GM19372 (cell line): Measurements from ENCODE around the gene SLC22A14.
"Not testable (repeated sequence)": the region's sequence is repeated elsewhere in the genome, so short reads cannot be mapped to it uniquely, and the experiment has no call there.

Experiments used
- ATAC-seq: cut with Tn5 transposase; IDR thresholded peaks from one replicate; pipeline ENCODE4 v1.9.1; 2021; ENCODE audit warnings: mild to moderate bottlenecking, low read depth, moderate library complexity; ENCODE audit not compliant: unreplicated experiment

Gene SLC22A14

GRCh38 chr3:38281895-38282686 is at the start of gene SLC22A14:
SLC22A14 (plus strand) TSS chr3:38282294; CDS start chr3:38306027, 23,733 bp downstream.
- ATAC-seq, result no peak

GRCh38 chr3:38232701-38233100 is 49.4 kb upstream of the SLC22A14 start:
- no peak for ATAC-seq

GRCh38 chr3:38235466-38235865 is 46.6 kb upstream of the SLC22A14 start:
- ATAC-seq, result no peak

- no peak for ATAC-seq
Measured at GRCh38 chr3:38238416-38239008, 43.6 kb upstream of the SLC22A14 start.

- ATAC-seq, result not testable (repeated sequence)
Measured at GRCh38 chr3:38242812-38243211, 39.3 kb upstream of the SLC22A14 start.

- ATAC-seq, result no peak
Measured at GRCh38 chr3:38245930-38246329, 36.2 kb upstream of the SLC22A14 start.

- no peak for ATAC-seq
Measured at GRCh38 chr3:38247366-38248035, 34.6 kb upstream of the SLC22A14 start.

GRCh38 chr3:38250198-38250597 is 31.9 kb upstream of the SLC22A14 start:
- no peak for ATAC-seq

GRCh38 chr3:38251197-38251596 is 30.9 kb upstream of the SLC22A14 start:
- no peak for ATAC-seq

- no peak for ATAC-seq
Measured at GRCh38 chr3:38253704-38254103, 28.4 kb upstream of the SLC22A14 start.

- no peak for ATAC-seq
Measured at GRCh38 chr3:38254872-38255271, 27.2 kb upstream of the SLC22A14 start.

GRCh38 chr3:38255627-38256026 is 26.5 kb upstream of the SLC22A14 start:
- no peak for ATAC-seq

- no peak for ATAC-seq
Measured at GRCh38 chr3:38257583-38257982, 24.5 kb upstream of the SLC22A14 start.

- ATAC-seq, result no peak
Measured at GRCh38 chr3:38260474-38260873, 21.6 kb upstream of the SLC22A14 start.

- ATAC-seq, result no peak
Measured at GRCh38 chr3:38264353-38264771, 17.7 kb upstream of the SLC22A14 start.

- no peak for ATAC-seq
Measured at GRCh38 chr3:38264779-38265178, 17.3 kb upstream of the SLC22A14 start.

GRCh38 chr3:38265604-38266307 is 16.3 kb upstream of the SLC22A14 start, which contains the start of gene SLC22A13:
SLC22A13 (plus strand) TSS chr3:38265812; CDS start chr3:38265861, 49 bp downstream.
- ATAC-seq, result no peak

- no peak for ATAC-seq
Measured at GRCh38 chr3:38266810-38267209, 15.3 kb upstream of the SLC22A14 start.

GRCh38 chr3:38267662-38268061 is 14.4 kb upstream of the SLC22A14 start:
- no peak for ATAC-seq

- no peak for ATAC-seq
Measured at GRCh38 chr3:38268087-38268486, 14.0 kb upstream of the SLC22A14 start.

GRCh38 chr3:38268522-38268921 is 13.6 kb upstream of the SLC22A14 start:
- ATAC-seq, result no peak
